ENCODE results near the gene PEAR1.
A peak's percentile ranks its signal among the peaks of the same experiment; 100 is the strongest.
"Not testable (repeated sequence)": the region's sequence is repeated elsewhere in the genome, so short reads cannot be mapped to it uniquely, and the experiment has no call there.

The PEAR1 gene

GRCh38 chr1:156914440-156914856 is 20.9 kb downstream of the PEAR1 start:
- no peak overlapping the region for H3K9ac ChIP-seq (ENCODE audit: low read depth in 1 of 2, low read length in 2 of 2)
- peaks cover under 1 to 15% of the 10 kb centered on the region in 2 donors for H3K27me3 ChIP-seq (ENCODE audit: control insufficient read depth in 1 of 2, insufficient read depth in 2 of 2, low read length in 2 of 2)
- H3K9me3 ChIP-seq (ENCODE audit: control insufficient read depth in 1 of 2, low read length in 2 of 2): no peaks in the 10 kb centered on the region
- no peak overlapping the region for H3K27ac ChIP-seq (ENCODE audit: low read depth, low read length)
- peaks cover 0 to 4% of the 10 kb centered on the region in 2 donors for H3K36me3 ChIP-seq (ENCODE audit: control insufficient read depth in 1 of 2, insufficient read depth in 2 of 2, low read length in 2 of 2)
- peaks cover 0 to 5% of the 10 kb centered on the region in 2 donors for H3K4me1 ChIP-seq (ENCODE audit: control insufficient read depth in 1 of 2, insufficient read depth in 2 of 2, low read length in 2 of 2)
- no peak overlapping the region for H3K4me3 ChIP-seq (ENCODE audit: low read depth in 1 of 2, low read length in 2 of 2)

GRCh38 chr1:156920233-156921052 is 26.9 kb downstream of the PEAR1 start, which contains the start of gene LRRC71:
Gene LRRC71, plus strand, starts transcription at chr1:156920632. Its CDS starts 172 bp downstream, at chr1:156920804.
- Histone ChIP-seq H3K9ac (ENCODE audit: low read depth in 1 of 2, low read length in 2 of 2) (no peak within 1 kb of the TSS), H3K27me3 (ENCODE audit: control insufficient read depth in 1 of 2, insufficient read depth in 2 of 2, low read length in 2 of 2) (peaks cover 53% of the 10 kb centered on the region in 2 donors), H3K9me3 (ENCODE audit: control insufficient read depth in 1 of 2, low read length in 2 of 2) (no peaks in the 10 kb centered on the region), H3K36me3 (ENCODE audit: control insufficient read depth in 1 of 2, insufficient read depth in 2 of 2, low read length in 2 of 2) (peaks cover 0 to 1% of the 10 kb centered on the region in 2 donors), H3K4me3 (ENCODE audit: low read depth in 1 of 2, low read length in 2 of 2) (peak within 1 kb of the TSS in 1 of 2 donors; percentile 28), H3K4me1 (ENCODE audit: control insufficient read depth in 1 of 2, insufficient read depth in 2 of 2, low read length in 2 of 2) (peaks cover 6 to 9% of the 10 kb centered on the region in 2 donors), H3K27ac (ENCODE audit: low read depth, low read length) (no peak within 1 kb of the TSS)

DNA sequence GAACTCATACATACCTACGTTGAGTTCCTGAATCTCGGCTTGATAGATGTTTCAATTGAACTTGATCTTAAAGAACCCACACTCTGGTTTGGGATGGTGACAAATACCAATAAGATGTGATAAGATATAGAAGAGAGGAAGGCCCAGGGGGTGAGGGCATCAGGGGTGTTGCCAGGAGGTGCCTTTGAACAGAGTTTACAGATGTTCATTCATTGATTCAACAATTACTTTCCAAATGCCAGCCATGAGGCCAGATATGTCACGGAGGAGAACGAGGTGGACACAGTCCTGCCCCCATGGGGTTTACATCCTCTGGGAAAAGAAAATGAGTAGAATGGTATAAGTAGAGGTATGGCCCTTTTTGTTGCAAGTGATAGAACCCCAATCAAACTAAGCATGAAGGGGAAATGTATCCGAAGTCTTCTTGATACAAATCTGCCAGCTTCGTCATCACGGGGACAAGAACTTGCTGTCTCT is 27.6 kb downstream of the PEAR1 start:
- H3K9me3 ChIP-seq (ENCODE audit: control insufficient read depth in 1 of 2, low read length in 2 of 2): no peaks in the 10 kb centered on the region
- H3K9ac ChIP-seq (ENCODE audit: low read depth in 1 of 2, low read length in 2 of 2): no peak overlapping the region
- H3K4me1 ChIP-seq (ENCODE audit: control insufficient read depth in 1 of 2, insufficient read depth in 2 of 2, low read length in 2 of 2): peaks cover 8 to 9% of the 10 kb centered on the region in 2 donors
- no peak overlapping the region for H3K4me3 ChIP-seq (ENCODE audit: low read depth in 1 of 2, low read length in 2 of 2)
- no peaks in the 10 kb centered on the region for H3K36me3 ChIP-seq (ENCODE audit: control insufficient read depth in 1 of 2, insufficient read depth in 2 of 2, low read length in 2 of 2)
- no peak overlapping the region for H3K27ac ChIP-seq (ENCODE audit: low read depth, low read length)
- peaks cover 58 to 59% of the 10 kb centered on the region in 2 donors for H3K27me3 ChIP-seq (ENCODE audit: control insufficient read depth in 1 of 2, insufficient read depth in 2 of 2, low read length in 2 of 2)

DNA sequence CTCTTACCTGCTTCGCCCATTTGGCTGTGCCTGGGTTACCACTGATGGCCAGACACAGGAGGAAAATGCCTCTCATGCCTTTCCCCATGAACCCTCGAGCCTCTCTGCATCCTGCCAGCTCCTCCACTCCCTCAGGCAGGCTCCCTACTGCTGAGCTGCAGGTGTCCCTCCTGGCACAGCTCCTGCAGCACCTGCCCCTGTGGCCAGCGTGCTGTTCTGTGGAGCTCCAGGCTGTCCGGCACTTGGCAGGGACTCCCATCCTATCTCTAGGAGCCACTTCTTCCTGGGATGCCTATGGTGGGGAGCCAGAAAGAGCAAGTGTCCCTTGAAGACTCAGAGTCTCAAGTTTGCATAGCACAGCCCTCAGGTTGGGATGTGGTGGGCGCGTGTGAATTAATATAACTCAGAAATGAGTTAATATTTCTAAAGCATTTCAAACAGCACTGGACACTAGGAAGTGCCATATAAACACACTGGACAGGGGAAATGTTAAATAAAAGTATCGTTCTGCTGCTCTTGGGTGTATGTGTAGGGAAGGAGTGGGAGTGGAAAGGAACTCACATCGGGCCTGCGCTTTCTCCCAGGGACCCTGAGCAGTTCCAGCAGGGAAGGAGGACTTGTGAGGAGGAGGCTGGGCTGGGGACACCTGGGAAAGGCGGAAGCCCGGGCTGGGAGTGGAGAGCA is 29.6 kb downstream of the PEAR1 start:
- Histone ChIP-seq H3K9me3 (ENCODE audit: control insufficient read depth in 1 of 2, low read length in 2 of 2) (no peaks in the 10 kb centered on the region), H3K9ac (ENCODE audit: low read depth in 1 of 2, low read length in 2 of 2) (no peak overlapping the region), H3K27me3 (ENCODE audit: control insufficient read depth in 1 of 2, insufficient read depth in 2 of 2, low read length in 2 of 2) (peaks cover 73 to 75% of the 10 kb centered on the region in 2 donors), H3K4me3 (ENCODE audit: low read depth in 1 of 2, low read length in 2 of 2) (no peak overlapping the region), H3K27ac (ENCODE audit: low read depth, low read length) (no peak overlapping the region), H3K36me3 (ENCODE audit: control insufficient read depth in 1 of 2, insufficient read depth in 2 of 2, low read length in 2 of 2) (no peaks in the 10 kb centered on the region), H3K4me1 (ENCODE audit: control insufficient read depth in 1 of 2, insufficient read depth in 2 of 2, low read length in 2 of 2) (peaks cover 9 to 14% of the 10 kb centered on the region in 2 donors)

DNA sequence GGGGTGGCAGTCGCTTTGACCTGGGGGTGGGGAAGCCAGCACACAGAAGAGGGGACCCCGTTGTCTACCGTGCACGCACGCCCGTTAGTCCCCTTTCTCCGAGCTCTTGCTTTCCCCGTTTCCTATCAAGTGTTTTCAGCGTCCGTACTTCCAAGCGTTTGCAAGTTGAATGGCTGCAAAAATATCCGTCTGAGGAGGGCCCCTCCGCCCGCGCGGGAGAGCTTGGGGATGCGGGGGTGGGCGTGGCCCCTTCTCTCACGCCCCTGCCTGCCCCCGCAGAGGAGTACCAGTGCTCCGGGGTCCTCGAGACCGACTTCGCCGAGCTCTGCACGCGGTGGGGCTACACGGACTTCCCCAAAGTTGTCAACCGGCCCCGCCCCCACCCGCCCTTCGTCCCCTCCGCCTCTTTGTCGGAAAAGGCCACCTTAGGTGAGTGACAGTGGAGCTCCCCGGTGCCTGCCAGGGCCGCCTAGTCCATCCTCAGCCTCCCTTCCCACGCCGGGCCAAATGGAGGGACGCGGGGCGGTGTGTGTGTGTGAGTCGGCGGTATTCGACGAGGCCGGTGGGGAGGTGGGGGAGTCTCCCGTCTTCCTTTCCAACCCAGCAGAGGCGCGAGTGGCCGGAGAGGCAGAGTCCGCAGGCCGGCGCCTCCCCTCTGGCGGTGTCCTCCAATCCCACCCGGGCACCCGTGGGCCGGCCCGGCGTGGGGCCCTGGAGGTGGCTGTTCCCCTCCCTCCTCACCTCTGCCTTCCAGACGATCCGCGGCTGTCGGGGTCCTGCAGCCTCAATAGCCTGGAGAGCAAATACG is 30.4 kb downstream of the PEAR1 start:
- Histone ChIP-seq H3K4me3 (ENCODE audit: low read depth in 1 of 2, low read length in 2 of 2) (no peak overlapping the region), H3K4me1 (ENCODE audit: control insufficient read depth in 1 of 2, insufficient read depth in 2 of 2, low read length in 2 of 2) (peaks cover 9 to 14% of the 10 kb centered on the region in 2 donors), H3K27me3 (ENCODE audit: control insufficient read depth in 1 of 2, insufficient read depth in 2 of 2, low read length in 2 of 2) (peaks cover 73 to 78% of the 10 kb centered on the region in 2 donors), H3K9me3 (ENCODE audit: control insufficient read depth in 1 of 2, low read length in 2 of 2) (no peaks in the 10 kb centered on the region), H3K36me3 (ENCODE audit: control insufficient read depth in 1 of 2, insufficient read depth in 2 of 2, low read length in 2 of 2) (no peaks in the 10 kb centered on the region), H3K27ac (ENCODE audit: low read depth, low read length) (no peak overlapping the region), H3K9ac (ENCODE audit: low read depth in 1 of 2, low read length in 2 of 2) (no peak overlapping the region)

DNA sequence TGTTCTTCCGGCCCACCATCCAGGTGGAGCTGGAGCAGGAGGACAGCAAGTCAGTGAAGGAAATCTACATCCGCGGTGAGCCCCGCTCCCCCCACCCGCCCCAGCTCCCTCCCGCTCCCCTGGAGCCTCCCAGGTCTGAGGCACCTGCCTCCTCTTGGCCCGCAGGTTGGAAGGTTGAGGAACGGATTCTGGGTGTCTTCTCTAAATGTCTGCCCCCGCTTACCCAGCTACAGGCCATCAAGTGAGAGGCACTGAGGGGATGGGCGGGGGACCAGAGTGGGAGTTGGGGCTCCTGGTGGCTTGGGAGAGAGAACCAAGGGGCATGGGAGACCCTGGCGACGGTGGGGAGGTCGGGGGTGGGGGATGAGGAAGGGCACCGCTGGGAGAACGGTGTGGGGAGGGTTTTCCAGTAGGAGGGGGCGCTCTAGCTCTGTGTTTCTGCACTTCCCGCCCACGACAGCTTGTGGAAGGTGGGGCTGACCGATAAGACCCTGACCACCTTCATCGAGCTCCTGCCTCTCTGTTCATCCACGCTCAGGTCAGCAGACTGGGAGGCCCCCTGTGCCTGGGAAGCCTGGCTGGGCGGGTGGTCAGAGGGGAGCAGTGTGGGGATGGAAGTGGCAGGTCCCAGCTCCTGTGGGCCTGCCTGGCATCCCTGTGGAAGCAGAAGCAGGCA is 31.1 kb downstream of the PEAR1 start:
- no peak overlapping the region for H3K27ac ChIP-seq (ENCODE audit: low read depth, low read length)
- no peak overlapping the region for H3K9ac ChIP-seq (ENCODE audit: low read depth in 1 of 2, low read length in 2 of 2)
- no peak overlapping the region for H3K4me3 ChIP-seq (ENCODE audit: low read depth in 1 of 2, low read length in 2 of 2)
- H3K36me3 ChIP-seq (ENCODE audit: control insufficient read depth in 1 of 2, insufficient read depth in 2 of 2, low read length in 2 of 2): no peaks in the 10 kb centered on the region
- peaks cover 9 to 14% of the 10 kb centered on the region in 2 donors for H3K4me1 ChIP-seq (ENCODE audit: control insufficient read depth in 1 of 2, insufficient read depth in 2 of 2, low read length in 2 of 2)
- peaks cover 81 to 83% of the 10 kb centered on the region in 2 donors for H3K27me3 ChIP-seq (ENCODE audit: control insufficient read depth in 1 of 2, insufficient read depth in 2 of 2, low read length in 2 of 2)
- no peaks in the 10 kb centered on the region for H3K9me3 ChIP-seq (ENCODE audit: control insufficient read depth in 1 of 2, low read length in 2 of 2)

GRCh38 chr1:156925154-156926010 is 31.9 kb downstream of the PEAR1 start:
- Histone ChIP-seq H3K36me3 (ENCODE audit: control insufficient read depth in 1 of 2, insufficient read depth in 2 of 2, low read length in 2 of 2) (no peaks in the 10 kb centered on the region), H3K4me1 (ENCODE audit: control insufficient read depth in 1 of 2, insufficient read depth in 2 of 2, low read length in 2 of 2) (peaks cover 7 to 10% of the 10 kb centered on the region in 2 donors), H3K9me3 (ENCODE audit: control insufficient read depth in 1 of 2, low read length in 2 of 2) (no peaks in the 10 kb centered on the region), H3K4me3 (ENCODE audit: low read depth in 1 of 2, low read length in 2 of 2) (no peak overlapping the region), H3K9ac (ENCODE audit: low read depth in 1 of 2, low read length in 2 of 2) (no peak overlapping the region), H3K27me3 (ENCODE audit: control insufficient read depth in 1 of 2, insufficient read depth in 2 of 2, low read length in 2 of 2) (peaks cover 75 to 79% of the 10 kb centered on the region in 2 donors), H3K27ac (ENCODE audit: low read depth, low read length) (no peak overlapping the region)

DNA sequence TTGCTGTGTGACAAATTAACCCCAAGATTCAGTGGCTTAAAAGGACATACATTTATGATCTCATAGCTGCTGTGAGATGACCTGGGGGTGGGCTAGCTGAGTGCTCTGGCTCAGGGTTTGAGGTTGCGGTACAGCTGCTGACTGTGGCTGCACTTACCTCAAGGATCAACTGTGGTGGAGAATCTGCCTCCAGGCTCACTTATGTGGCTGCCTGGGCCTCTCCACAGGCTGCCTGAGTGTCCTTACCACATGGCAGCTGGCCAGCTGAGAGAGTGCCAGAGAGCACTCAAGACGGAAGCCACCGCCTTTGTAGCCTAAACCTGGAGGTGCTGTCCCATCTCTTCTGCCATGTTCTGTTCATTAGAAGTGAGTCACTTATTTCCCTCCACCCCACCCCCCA is 32.7 kb downstream of the PEAR1 start:
- Histone ChIP-seq H3K4me1 (ENCODE audit: control insufficient read depth in 1 of 2, insufficient read depth in 2 of 2, low read length in 2 of 2) (peaks cover 4 to 9% of the 10 kb centered on the region in 2 donors), H3K4me3 (ENCODE audit: low read depth in 1 of 2, low read length in 2 of 2) (no peak overlapping the region), H3K9ac (ENCODE audit: low read depth in 1 of 2, low read length in 2 of 2) (no peak overlapping the region), H3K27me3 (ENCODE audit: control insufficient read depth in 1 of 2, insufficient read depth in 2 of 2, low read length in 2 of 2) (peaks cover 67 to 71% of the 10 kb centered on the region in 2 donors), H3K36me3 (ENCODE audit: control insufficient read depth in 1 of 2, insufficient read depth in 2 of 2, low read length in 2 of 2) (no peaks in the 10 kb centered on the region), H3K27ac (ENCODE audit: low read depth, low read length) (no peak overlapping the region), H3K9me3 (ENCODE audit: control insufficient read depth in 1 of 2, low read length in 2 of 2) (no peaks in the 10 kb centered on the region)

DNA sequence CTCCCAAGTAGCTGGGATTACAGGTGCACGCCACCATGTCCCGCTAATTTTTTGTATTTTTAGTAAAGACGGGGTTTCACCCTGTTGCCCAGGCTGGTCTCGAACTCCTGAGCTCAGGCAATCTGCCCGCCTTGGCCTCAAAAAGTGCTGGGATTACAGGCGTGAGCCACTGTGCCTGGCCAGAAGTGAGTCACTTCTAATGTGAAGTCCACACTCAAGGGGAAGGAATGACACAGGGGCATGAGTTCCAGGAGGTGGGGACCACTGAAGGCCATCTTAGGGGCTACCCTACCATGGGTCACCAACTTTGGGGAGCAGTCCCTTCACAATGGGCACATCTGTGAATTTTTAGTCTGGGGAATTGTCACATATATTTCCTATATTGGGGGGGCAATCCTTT is 33.2 kb downstream of the PEAR1 start:
- H3K27ac ChIP-seq (ENCODE audit: low read depth, low read length); H3K36me3 ChIP-seq (ENCODE audit: control insufficient read depth in 1 of 2, insufficient read depth in 2 of 2, low read length in 2 of 2); H3K4me3 ChIP-seq (ENCODE audit: low read depth in 1 of 2, low read length in 2 of 2); H3K9me3 ChIP-seq (ENCODE audit: control insufficient read depth in 1 of 2, low read length in 2 of 2); H3K9ac ChIP-seq (ENCODE audit: low read depth in 1 of 2, low read length in 2 of 2): not testable (repeated sequence)
- Histone ChIP-seq H3K27me3 (ENCODE audit: control insufficient read depth in 1 of 2, insufficient read depth in 2 of 2, low read length in 2 of 2) (peaks cover 62 to 66% of the 10 kb centered on the region in 2 donors), H3K4me1 (ENCODE audit: control insufficient read depth in 1 of 2, insufficient read depth in 2 of 2, low read length in 2 of 2) (peaks cover 5 to 15% of the 10 kb centered on the region in 2 donors)

Data from duodenal mucosa (tissue), 2 donors.